Activated CD8-positive, alpha-beta T cell treated with anti-CD3 and anti-CD28 coated beads, Interleukin-2, amount 10 ng/mL, durations not matched to agents 7 days and 5 days (primary cell): ENCODE results near the gene COL4A6. TPM values are rescaled to one million over a fixed set of nuclear protein-coding genes. Genes with fewer than 3 reads are reported as not detected.

ENCODE experiments used
- ATAC-seq: fragments of 150-1000 bp; cut with Tn5 transposase; one replicate; pipeline ENCODE4 v1.10.0; 2021; ENCODE audit warnings: moderate library complexity
- CTCF ChIA-PET: fragments of 350-600 bp; sonication (Branson Sonifier 250); formaldehyde crosslinking; loops from one replicate; lab custom pipeline; 2021; ENCODE audit warnings: antibody characterized with exemption; lab: Charles Lee
- POLR2A ChIA-PET: fragments of 350-600 bp; sonication (Branson Sonifier 250); formaldehyde crosslinking; loops from one replicate; lab custom pipeline; 2021; ENCODE audit warnings: antibody characterized with exemption; lab: Charles Lee
- DNase-seq: peaks from one replicate; pipeline ENCODE4 v3.0.0-alpha.2; 2020
- H3K27ac Mint-ChIP-seq: one replicate; pipeline ENCODE4 v1.8.0; 2021; ENCODE audit warnings: mild to moderate bottlenecking, mixed read lengths
- H3K27me3 Mint-ChIP-seq: one replicate; pipeline ENCODE4 v1.8.0; 2021; ENCODE audit warnings: low read depth, mixed read lengths
- H3K36me3 Mint-ChIP-seq: one replicate; pipeline ENCODE4 v1.8.0; 2021; ENCODE audit warnings: low read depth, mixed read lengths
- H3K4me1 Mint-ChIP-seq: one replicate; pipeline ENCODE4 v1.8.0; 2021; ENCODE audit warnings: low read depth, mixed read lengths
- H3K4me3 Mint-ChIP-seq: one replicate; pipeline ENCODE4 v1.8.0; 2021; ENCODE audit warnings: mild to moderate bottlenecking, mixed read lengths
- H3K9me3 Mint-ChIP-seq: one replicate; pipeline ENCODE4 v1.8.0; 2022; ENCODE audit warnings: mixed read lengths; ENCODE audit not compliant: insufficient read depth
- total RNA-seq, 2 experiments: library from RNA; stranded (reverse); gene quantifications; one replicate each; pipeline ENCODE4 v1.2.3, GENCODE V29; 2021

COL4A6 gene
- total RNA-seq, 2 experiments from 2014 or later = not detected

DNA sequence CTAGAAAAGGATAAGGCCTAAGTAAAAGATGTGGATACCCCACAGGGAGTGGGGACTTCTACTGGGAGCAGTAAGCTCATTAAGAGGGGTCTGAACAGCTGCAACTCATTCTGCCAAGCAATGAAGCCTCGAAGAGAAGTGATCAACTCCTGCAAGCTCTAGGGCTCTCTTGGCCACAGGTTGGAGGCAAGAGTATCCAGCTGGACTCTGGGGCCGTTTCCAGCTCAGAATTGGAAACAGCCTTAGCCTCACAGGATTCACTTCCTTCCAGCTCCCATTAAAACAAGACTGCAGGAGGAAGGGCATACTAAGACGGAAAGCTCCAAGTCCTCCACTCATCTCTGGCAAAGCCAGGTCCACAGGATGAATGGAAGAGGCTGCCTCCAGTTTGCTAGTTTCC, 220.3 kb downstream of the COL4A6 start:
- DNase-seq = no peak
- Mint-ChIP-seq H3K4me1 (no peaks in the 10 kb centered on the region), H3K4me3 (no peak overlapping the region), H3K36me3 (no peaks in the 10 kb centered on the region), H3K27ac (no peak overlapping the region), H3K9me3 (no peaks in the 10 kb centered on the region), H3K27me3 (peaks cover 6% of the 10 kb centered on the region)
- ChIA-PET CTCF (no interaction called here), POLR2A (no interaction called here)
- no peak for ATAC-seq

DNA sequence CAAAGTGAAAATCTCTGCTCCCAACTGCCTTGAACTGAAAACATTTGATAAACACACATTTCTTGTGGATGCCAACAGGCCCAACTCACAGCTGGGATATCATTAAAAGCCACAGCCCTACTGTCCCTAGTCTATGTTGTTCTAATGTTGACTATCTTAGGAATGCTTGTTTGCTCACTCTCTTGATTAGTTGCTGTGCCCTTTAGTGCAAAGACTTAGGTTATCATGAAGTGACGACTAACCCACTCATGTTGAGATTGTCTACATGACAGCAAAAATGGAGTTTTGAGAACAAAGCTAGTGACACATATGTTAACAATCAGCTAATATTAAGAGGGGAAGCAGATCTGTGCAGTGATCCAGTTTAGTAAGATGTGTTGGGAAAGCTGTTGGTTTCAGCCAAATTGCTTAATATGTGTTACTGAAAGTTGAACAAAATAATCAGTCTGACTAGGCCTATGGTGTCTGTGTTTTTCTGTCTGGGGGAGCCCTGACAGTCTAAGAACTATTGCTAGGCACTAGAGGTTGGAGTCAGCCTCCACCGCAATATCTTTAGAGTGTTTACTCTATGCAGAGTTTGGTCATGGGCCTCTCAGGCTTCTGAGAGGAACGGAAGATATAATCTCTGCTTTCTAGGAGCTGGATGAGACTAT, 221.2 kb downstream of the COL4A6 start:
- ChIA-PET POLR2A (no interaction called here), CTCF (no interaction called here)
- Mint-ChIP-seq H3K36me3 (no peaks in the 10 kb centered on the region), H3K4me1 (no peaks in the 10 kb centered on the region), H3K9me3 (no peaks in the 10 kb centered on the region), H3K27ac (no peak overlapping the region), H3K4me3 (no peak overlapping the region), H3K27me3 (peaks cover 6% of the 10 kb centered on the region)
- no peak for ATAC-seq
- no peak for DNase-seq

DNA sequence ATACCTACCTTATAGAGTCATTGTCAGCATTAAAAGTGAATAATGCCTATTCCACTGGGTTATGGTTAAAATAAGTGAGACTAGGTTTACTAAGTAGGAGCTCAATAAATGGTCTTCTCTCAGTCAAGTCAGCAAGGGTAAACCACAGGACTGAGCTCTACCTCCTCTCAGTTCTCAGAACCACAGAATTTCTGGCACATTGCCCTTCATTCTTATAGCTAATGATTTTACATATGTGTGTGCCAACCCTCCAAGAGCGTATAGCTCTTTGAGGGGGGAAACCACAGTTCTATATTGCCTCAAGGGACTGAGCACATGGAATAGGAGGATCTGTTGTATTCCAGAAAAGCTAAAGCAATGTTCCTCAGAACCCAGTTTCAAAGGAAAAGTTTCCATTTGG, 221.8 kb downstream of the COL4A6 start:
- ChIA-PET CTCF (no interaction called here), POLR2A (no interaction called here)
- H3K27ac Mint-ChIP-seq = no peak overlapping the region
- H3K36me3 Mint-ChIP-seq = no peaks in the 10 kb centered on the region
- H3K27me3 Mint-ChIP-seq = peaks cover 6% of the 10 kb centered on the region
- no peaks in the 10 kb centered on the region for H3K4me1 Mint-ChIP-seq
- no peak for DNase-seq
- H3K9me3 Mint-ChIP-seq = no peaks in the 10 kb centered on the region
- ATAC-seq = no peak
- H3K4me3 Mint-ChIP-seq = no peak overlapping the region

DNA sequence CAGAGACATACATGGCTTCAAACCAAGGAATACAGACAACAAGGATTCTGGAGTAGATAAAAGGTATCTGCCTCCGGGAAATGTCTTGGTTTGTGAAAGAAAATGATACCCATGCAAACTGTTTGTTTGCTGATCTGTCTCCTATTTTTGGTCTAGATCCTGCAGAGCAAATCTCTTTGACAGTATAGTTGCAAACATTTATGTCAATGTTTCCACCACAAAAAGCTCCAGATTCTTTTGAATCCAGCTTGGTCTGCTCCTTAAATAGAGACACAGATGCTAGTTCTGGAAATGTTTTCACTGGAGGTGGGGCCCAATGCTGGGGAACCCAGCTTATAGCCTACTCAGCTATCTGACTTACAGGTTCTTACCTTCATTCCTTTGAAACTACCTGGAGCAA, 226.9 kb downstream of the COL4A6 start:
- Mint-ChIP-seq H3K4me1 (no peaks in the 10 kb centered on the region), H3K4me3 (no peak overlapping the region), H3K36me3 (no peaks in the 10 kb centered on the region), H3K27me3 (peaks cover 9% of the 10 kb centered on the region), H3K9me3 (no peaks in the 10 kb centered on the region), H3K27ac (no peak overlapping the region)
- ATAC-seq = no peak
- POLR2A ChIA-PET = no interaction called here
- no peak for DNase-seq
- CTCF ChIA-PET = no interaction called here

DNA sequence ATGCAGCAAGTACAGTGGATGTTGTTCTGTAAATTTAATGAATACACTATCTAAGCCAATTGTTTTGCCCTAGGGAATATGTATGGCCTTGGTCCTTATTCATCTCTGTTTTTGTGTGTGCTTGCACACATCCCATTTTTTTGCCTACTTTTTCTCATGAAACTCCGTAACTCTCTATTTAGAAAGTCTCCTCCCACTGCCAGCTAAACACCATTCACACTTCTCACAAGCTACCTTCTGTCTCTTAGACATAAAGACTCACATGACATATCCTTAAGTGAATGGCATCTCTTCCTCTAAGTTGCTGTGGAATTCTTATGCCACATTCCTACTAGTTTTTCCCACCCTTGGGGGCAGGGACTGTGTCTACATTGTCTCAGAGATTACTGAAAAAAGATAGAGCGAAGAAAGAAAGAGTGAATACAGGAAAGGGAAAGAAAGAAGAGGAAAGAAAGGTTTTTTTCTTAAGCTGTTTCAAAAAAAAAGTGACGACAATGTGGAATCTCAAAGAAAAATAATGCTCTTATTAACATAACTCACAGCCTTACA, 229.1 kb downstream of the COL4A6 start:
- H3K36me3 Mint-ChIP-seq = no peaks in the 10 kb centered on the region
- H3K27ac Mint-ChIP-seq = no peak overlapping the region
- ChIA-PET POLR2A (no interaction called here), CTCF (no interaction called here)
- H3K4me3 Mint-ChIP-seq = no peak overlapping the region
- no peaks in the 10 kb centered on the region for H3K9me3 Mint-ChIP-seq
- ATAC-seq (no peak), DNase-seq (no peak)
- no peaks in the 10 kb centered on the region for H3K4me1 Mint-ChIP-seq
- H3K27me3 Mint-ChIP-seq = peaks cover 19% of the 10 kb centered on the region

DNA sequence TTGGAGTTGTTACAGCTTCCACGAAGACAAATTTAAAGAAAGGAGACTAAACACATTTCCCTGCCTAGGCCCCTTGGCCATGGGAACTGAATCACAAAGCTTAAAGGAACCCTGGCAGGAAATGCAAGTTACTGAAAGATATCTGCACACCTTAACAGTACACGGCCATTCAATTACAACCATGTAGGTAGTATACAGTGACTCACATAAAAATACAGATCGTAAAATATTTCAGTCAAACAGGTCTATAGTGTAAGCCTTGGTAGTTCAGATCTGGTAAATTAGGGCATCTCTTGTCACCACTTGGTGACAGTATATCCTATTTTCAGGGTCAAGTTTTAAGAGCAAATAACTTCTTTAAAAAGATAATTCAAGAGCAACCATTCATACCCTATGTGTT, 234.7 kb downstream of the COL4A6 start:
- Mint-ChIP-seq H3K36me3 (no peaks in the 10 kb centered on the region), H3K9me3 (no peaks in the 10 kb centered on the region), H3K27me3 (peaks cover 20% of the 10 kb centered on the region), H3K4me3 (no peak overlapping the region), H3K4me1 (no peaks in the 10 kb centered on the region), H3K27ac (no peak overlapping the region)
- ChIA-PET CTCF (no interaction called here), POLR2A (interaction anchor here (0.7 kb wide), 1 partner anchor 176 kb away, joined by 3 read pairs; no protein-coding TSS in a partner anchor)
- ATAC-seq (no peak), DNase-seq (no peak)

DNA sequence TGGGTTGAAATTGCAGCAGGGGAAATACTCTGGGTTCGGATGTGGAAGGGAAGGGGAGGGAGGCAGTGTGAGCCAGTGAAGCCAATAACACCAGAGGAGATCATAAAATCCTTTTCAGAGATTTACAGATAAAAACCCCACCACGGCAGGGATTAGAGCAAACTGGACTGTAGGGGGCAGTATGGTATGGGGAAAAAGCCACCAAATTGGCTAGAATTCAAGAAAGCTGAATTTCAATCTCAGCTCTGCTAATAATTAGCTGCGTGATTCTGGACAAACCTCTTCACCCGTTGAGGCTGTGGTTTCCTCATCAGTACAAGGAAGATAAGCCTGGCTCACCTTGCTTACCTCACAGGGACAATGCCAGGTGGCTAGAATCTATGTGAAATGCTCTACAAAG, 238.5 kb downstream of the COL4A6 start:
- Mint-ChIP-seq H3K27me3 (peaks cover 11% of the 10 kb centered on the region), H3K4me3 (no peak overlapping the region)
- DNase-seq = peak; percentile 19

DNA sequence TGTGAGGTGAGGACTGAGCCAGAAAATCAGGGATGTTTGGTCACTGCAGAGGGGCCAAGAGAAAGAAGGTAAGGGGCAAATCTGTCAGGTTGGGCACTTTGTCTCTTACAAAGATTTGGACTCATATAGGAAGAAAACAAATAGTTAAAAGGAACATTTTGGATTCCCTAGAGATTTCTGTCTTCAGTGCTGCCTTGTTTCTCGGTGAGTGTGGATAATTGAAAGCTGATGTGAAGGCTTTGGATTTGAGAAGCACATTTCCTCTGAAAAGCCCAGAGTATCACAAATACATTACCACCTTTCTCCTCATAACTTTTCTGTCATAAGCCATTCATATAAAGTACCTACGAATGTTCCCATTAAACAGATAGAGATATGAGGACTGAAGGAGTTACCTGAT, 239.2 kb downstream of the COL4A6 start:
- Mint-ChIP-seq H3K27ac (no peak overlapping the region), H3K4me1 (no peaks in the 10 kb centered on the region)
- CTCF ChIA-PET = interaction anchor here (2.0 kb wide), 1 partner anchor 25 kb away, joined by 4 read pairs; no protein-coding TSS in a partner anchor

More for the DNA sequence above, 238.5 kb downstream of the COL4A6 start:
- no peaks in the 10 kb centered on the region for H3K4me1 Mint-ChIP-seq
- ATAC-seq = no peak
- ChIA-PET CTCF (interaction anchor here (1.3 to 2.0 kb wide), 2 partner anchors 25 to 1275 kb away, joined by 4 to 5 read pairs; no protein-coding TSS in a partner anchor), POLR2A (no interaction called here)
- no peaks in the 10 kb centered on the region for H3K36me3 Mint-ChIP-seq
- no peaks in the 10 kb centered on the region for H3K9me3 Mint-ChIP-seq
- H3K27ac Mint-ChIP-seq = no peak overlapping the region

DNA sequence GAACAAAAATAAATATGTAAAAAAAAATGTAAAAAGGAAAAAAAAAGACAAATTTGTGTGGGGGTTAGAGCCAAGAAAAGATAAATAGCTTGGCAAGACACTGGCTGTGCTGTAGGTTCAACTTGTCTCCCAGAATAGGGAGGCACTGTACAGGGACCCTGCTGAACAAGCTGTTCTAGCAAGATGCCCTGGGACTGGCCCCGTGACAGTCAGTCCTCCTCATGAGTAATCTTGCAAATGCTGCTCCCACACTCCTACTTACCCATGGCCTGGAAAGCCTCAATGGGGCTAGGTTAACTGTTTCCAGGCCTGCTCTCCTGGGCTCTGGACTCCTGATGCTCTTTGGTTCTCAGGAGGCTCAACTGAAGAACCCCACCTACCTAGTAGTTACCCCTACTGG, 239.8 kb downstream of the COL4A6 start:
- H3K27ac Mint-ChIP-seq = no peak overlapping the region
- peaks cover 9% of the 10 kb centered on the region for H3K27me3 Mint-ChIP-seq
- no peaks in the 10 kb centered on the region for H3K4me1 Mint-ChIP-seq
- ATAC-seq (no peak), DNase-seq (no peak)
- H3K4me3 Mint-ChIP-seq = no peak overlapping the region
- ChIA-PET CTCF (interaction anchor here (2.0 kb wide), 1 partner anchor 26 kb away, joined by 4 read pairs; no protein-coding TSS in a partner anchor), POLR2A (no interaction called here)
- no peaks in the 10 kb centered on the region for H3K36me3 Mint-ChIP-seq
- H3K9me3 Mint-ChIP-seq = no peaks in the 10 kb centered on the region

More for the DNA sequence above, 239.2 kb downstream of the COL4A6 start:
- no peaks in the 10 kb centered on the region for H3K36me3 Mint-ChIP-seq
- H3K27me3 Mint-ChIP-seq = peaks cover 9% of the 10 kb centered on the region
- POLR2A ChIA-PET = no interaction called here
- no peaks in the 10 kb centered on the region for H3K9me3 Mint-ChIP-seq
- H3K4me3 Mint-ChIP-seq = no peak overlapping the region
- DNase-seq (no peak), ATAC-seq (no peak)

DNA sequence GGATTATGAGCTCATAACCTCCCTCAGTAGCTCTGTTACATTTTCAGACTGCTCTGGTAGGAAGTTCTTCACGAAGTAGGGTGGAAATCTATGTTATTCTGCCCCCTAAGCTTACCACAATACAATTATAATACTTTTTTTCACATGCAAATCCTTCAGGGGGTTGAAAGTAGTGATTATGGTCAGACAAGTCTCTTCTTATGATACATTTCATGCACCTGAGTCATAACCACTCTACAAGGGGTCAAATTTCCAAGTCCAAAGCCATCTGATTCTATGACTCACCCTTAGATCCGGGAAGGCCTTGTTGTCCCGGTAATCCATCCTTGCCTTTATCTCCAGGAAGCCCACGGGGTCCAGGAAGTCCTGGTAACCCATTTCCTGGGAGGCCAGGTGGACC, 251.4 kb downstream of the COL4A6 start:
- no peaks in the 10 kb centered on the region for H3K9me3 Mint-ChIP-seq
- ChIA-PET CTCF (no interaction called here), POLR2A (no interaction called here)
- no peak overlapping the region for H3K27ac Mint-ChIP-seq
- no peak for ATAC-seq
- no peak overlapping the region for H3K4me3 Mint-ChIP-seq
- no peaks in the 10 kb centered on the region for H3K36me3 Mint-ChIP-seq
- peaks cover 2% of the 10 kb centered on the region for H3K27me3 Mint-ChIP-seq
- H3K4me1 Mint-ChIP-seq = no peaks in the 10 kb centered on the region
- no peak for DNase-seq

DNA sequence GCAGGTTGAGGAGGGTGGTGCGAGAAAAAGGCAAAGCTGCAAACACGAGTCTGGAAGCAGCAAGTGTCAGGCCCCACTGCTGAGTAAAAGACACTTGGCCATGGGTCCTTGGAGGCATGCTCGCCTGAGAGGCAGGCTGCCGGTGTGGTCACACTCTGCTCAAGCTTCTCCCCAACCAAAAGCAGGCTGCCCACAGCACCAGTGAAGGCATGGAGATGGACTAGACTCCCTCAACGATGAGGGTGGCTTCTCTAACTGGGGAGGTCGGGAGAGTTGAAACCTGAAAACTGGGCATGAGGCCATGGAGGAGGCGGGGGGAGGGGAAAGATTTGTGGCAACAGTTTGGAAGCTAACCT, 260.1 kb downstream of the COL4A6 start:
- Mint-ChIP-seq H3K4me3 (no peak overlapping the region), H3K27me3 (no peaks in the 10 kb centered on the region), H3K9me3 (no peaks in the 10 kb centered on the region), H3K36me3 (no peaks in the 10 kb centered on the region), H3K27ac (no peak overlapping the region), H3K4me1 (no peaks in the 10 kb centered on the region)
- ATAC-seq (no peak), DNase-seq (no peak)
- ChIA-PET POLR2A (no interaction called here), CTCF (interaction anchor here (1.2 kb wide), 1 partner anchor 46 kb away, joined by 3 read pairs; no protein-coding TSS in a partner anchor)

DNA sequence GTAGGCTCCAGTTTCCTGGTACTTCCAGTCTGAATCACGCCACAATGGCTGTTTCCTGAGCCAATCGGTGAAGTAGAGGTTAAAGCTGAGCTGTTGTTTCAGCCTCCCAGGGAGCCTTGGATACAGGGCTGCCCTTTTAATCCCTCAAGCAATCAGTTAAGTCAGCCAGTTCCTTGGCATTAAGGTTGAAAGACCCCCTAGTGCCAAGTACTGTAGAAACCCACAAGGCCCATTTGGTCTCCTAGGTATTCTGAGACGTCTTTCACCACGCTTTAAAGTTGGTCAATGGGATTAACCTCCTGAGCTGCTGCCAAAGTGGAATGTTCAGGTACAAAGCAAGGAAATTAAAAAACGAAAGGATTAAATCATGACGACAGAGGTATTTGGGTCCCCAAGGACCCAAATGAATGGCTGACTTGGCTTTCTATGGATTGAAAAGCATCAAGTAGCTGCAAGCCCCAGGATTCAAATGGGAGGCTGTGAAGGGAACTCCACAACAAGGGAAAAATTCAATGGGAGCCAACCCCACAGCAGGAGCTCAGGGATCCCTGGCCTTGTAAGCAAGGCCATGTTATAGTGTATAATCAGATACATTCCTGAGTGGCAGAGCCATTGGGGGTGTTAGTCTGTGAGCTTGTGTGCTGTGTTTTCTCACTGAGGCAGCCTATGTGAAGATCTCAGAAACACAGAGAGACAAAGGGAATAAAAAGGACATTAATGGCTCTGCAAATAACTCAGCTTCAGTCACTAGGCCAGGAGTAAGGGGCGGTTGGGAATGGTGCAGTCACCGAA, 260.7 kb downstream of the COL4A6 start:
- ChIA-PET POLR2A (no interaction called here), CTCF (interaction anchor here (1.2 kb wide), 1 partner anchor 47 kb away, joined by 3 read pairs; no protein-coding TSS in a partner anchor)
- Mint-ChIP-seq H3K36me3 (no peaks in the 10 kb centered on the region), H3K9me3 (no peaks in the 10 kb centered on the region), H3K27ac (no peak overlapping the region), H3K4me3 (no peak overlapping the region), H3K27me3 (no peaks in the 10 kb centered on the region), H3K4me1 (no peaks in the 10 kb centered on the region)
- DNase-seq = no peak
- ATAC-seq = no peak
